ENCODE results near the gene GFPT2.

DNA sequence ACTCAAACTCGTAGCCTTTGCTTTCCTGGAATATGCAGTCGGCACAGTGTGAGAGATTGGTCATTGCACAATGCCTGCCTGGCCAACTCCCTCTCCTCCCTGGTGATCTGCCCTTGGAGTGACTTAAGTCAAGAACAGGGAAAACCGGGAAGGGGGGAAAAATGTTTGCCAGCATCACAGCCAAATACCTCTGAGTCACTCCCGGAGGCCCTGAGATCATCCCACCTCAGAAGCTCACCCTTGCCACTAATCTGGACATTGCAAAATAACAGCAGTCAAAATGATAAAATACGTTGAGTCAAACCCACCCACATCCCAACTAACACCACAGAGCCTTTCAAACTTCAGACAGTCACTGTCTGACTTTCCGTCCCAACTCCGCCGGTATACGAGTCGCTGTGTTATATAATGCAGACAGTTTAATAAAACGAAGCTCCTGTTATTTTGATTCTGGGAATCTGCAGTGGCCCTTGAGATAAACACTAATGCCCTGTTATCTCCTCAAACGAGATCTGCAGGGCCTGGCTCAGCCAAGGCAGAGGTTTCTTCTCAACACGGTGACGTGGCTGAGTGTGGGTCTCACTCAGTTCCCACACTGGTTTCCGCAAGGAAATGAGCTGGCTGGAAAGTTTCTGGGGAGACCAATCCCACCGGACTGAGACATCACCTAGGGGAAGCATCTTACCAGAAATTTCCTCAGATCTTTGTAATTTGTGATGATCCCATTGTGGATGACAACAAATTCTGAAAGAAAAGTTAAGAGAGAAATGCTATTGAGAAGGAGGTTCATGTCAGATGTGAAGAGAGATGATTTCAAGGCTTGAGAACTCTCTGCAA lies 22.1 kb downstream of the GFPT2 start:
- TF ChIP-seq, protein P1, sequence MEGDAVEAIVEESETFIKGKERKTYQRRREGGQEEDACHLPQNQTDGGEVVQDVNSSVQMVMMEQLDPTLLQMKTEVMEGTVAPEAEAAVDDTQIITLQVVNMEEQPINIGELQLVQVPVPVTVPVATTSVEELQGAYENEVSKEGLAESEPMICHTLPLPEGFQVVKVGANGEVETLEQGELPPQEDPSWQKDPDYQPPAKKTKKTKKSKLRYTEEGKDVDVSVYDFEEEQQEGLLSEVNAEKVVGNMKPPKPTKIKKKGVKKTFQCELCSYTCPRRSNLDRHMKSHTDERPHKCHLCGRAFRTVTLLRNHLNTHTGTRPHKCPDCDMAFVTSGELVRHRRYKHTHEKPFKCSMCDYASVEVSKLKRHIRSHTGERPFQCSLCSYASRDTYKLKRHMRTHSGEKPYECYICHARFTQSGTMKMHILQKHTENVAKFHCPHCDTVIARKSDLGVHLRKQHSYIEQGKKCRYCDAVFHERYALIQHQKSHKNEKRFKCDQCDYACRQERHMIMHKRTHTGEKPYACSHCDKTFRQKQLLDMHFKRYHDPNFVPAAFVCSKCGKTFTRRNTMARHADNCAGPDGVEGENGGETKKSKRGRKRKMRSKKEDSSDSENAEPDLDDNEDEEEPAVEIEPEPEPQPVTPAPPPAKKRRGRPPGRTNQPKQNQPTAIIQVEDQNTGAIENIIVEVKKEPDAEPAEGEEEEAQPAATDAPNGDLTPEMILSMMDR (IDR thresholded peaks at IDR 0.05) = no peak
- TF ChIP-seq POLR2A (IDR thresholded peaks at IDR 0.05) = no peak
